Measurements from ENCODE around the gene ANKRD13C.
"Not testable (repeated sequence)": the region's sequence is repeated elsewhere in the genome, so short reads cannot be mapped to it uniquely, and the experiment has no call there.

The ANKRD13C gene

DNA sequence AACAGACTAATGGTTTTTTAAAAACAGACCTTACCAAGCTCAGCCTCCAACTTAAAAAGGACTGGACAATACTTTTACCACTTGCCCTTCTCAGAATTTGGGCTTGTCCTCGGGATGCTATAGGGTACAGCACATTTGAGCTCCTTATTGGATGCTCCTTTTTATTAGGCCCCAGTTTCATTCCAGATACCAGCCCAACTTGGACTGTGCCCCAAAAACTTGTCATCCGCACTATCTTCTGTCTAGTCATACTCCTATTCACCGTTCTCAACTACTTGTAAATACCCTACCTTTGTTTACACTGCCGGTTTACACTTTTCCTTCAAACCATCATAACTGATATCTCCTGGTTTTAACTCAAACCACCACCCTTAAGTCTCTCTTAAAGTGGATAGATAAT, 17.9 kb upstream of the ANKRD13C start:
- H3K4me2 ChIP-seq (ENCODE audit: low read length) = no peak overlapping the region
- no peak overlapping the region for H2AFZ ChIP-seq
- H3K9ac ChIP-seq = no peak overlapping the region
- H3K4me1 ChIP-seq = no peaks in the 10 kb centered on the region
- no peak overlapping the region for H3K27ac ChIP-seq
- H3K79me2 ChIP-seq = no peaks in the 10 kb centered on the region
- H3K36me3 ChIP-seq (ENCODE audit: control insufficient read depth, insufficient read depth, low read length) = no peaks in the 10 kb centered on the region
- no peaks in the 10 kb centered on the region for H3K9me3 ChIP-seq (ENCODE audit: control insufficient read depth, low read length)
- TF ChIP-seq, protein P1, sequence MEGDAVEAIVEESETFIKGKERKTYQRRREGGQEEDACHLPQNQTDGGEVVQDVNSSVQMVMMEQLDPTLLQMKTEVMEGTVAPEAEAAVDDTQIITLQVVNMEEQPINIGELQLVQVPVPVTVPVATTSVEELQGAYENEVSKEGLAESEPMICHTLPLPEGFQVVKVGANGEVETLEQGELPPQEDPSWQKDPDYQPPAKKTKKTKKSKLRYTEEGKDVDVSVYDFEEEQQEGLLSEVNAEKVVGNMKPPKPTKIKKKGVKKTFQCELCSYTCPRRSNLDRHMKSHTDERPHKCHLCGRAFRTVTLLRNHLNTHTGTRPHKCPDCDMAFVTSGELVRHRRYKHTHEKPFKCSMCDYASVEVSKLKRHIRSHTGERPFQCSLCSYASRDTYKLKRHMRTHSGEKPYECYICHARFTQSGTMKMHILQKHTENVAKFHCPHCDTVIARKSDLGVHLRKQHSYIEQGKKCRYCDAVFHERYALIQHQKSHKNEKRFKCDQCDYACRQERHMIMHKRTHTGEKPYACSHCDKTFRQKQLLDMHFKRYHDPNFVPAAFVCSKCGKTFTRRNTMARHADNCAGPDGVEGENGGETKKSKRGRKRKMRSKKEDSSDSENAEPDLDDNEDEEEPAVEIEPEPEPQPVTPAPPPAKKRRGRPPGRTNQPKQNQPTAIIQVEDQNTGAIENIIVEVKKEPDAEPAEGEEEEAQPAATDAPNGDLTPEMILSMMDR (IDR thresholded peaks at IDR 0.05) = no peak
- no peaks in the 10 kb centered on the region for H3K27me3 ChIP-seq (ENCODE audit: control insufficient read depth, insufficient read depth, low read length)
- H3K4me3 ChIP-seq (ENCODE audit: low read depth, low read length) = no peak overlapping the region

DNA sequence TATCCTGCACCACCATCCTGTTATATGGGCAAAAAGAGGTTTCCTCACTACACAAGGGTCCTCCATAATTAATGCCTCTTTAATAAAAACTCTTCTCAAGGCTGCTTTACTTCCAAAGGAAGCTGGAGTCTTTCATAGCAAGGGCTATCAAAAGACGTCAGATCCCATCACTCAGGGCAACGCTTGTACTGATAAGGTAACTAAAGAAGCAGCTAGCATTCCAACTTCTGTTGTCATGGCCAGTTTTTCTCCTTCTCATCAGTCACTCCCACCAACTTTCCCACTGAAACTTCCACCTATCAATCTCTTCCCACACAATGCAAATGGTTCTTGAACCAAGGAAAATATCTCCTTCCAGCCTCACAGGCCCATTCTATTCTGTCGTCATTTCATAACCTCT, 17.1 kb upstream of the ANKRD13C start:
- not testable (repeated sequence) for H3K27ac ChIP-seq; H3K9me3 ChIP-seq (ENCODE audit: control insufficient read depth, low read length); H3K79me2 ChIP-seq; H3K27me3 ChIP-seq (ENCODE audit: control insufficient read depth, insufficient read depth, low read length); H3K36me3 ChIP-seq (ENCODE audit: control insufficient read depth, insufficient read depth, low read length); H3K4me3 ChIP-seq (ENCODE audit: low read depth, low read length); H2AFZ ChIP-seq; H3K9ac ChIP-seq; H3K4me1 ChIP-seq; H3K4me2 ChIP-seq (ENCODE audit: low read length)

DNA sequence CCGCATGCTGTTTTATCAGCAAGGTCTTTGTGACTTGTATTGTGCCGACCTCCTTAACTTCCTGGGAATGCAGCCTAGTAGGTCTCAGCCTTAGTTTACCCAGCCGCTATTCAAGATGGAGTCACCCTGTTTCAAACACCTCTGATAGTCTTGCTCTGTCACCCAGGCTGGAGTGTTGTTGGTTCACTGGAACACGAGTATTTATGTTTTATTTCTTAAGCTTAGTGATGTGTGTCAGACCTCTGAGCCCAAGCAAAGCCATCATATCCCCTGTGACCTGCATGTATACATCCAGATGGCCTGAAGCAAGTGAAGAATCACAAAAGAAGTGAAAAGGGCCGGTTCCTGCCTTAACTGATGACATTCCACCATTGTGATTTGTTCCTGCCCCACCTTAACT, 12.9 kb upstream of the ANKRD13C start:
- not testable (repeated sequence) for H3K9ac ChIP-seq; H3K4me3 ChIP-seq (ENCODE audit: low read depth, low read length); H3K79me2 ChIP-seq; H3K9me3 ChIP-seq (ENCODE audit: control insufficient read depth, low read length); H3K4me2 ChIP-seq (ENCODE audit: low read length); H3K27me3 ChIP-seq (ENCODE audit: control insufficient read depth, insufficient read depth, low read length); H3K4me1 ChIP-seq; H3K27ac ChIP-seq; H2AFZ ChIP-seq; H3K36me3 ChIP-seq (ENCODE audit: control insufficient read depth, insufficient read depth, low read length)

DNA sequence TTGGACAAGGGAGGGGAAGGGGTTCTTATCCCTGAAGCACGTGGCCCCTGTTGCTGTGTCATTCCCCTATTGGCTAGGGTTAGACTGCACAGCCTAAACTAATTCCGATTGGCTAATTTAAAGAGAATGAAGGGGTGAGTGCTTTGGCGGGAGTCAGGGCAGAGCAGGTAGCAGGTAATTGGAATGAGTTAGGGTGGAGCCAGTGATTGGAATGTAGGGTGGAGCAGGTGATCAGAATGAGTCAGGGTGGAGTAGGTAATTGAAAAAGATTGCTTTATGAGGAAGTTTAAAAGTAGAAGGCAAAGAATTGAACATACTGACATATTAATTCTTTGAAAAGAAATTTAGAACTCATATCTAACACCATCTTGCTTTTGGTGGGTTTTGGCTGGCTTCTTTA, 12.5 kb upstream of the ANKRD13C start:
- not testable (repeated sequence) for H3K79me2 ChIP-seq; H3K27me3 ChIP-seq (ENCODE audit: control insufficient read depth, insufficient read depth, low read length); H3K27ac ChIP-seq; H3K4me3 ChIP-seq (ENCODE audit: low read depth, low read length); H3K9me3 ChIP-seq (ENCODE audit: control insufficient read depth, low read length); H3K9ac ChIP-seq; H2AFZ ChIP-seq; H3K36me3 ChIP-seq (ENCODE audit: control insufficient read depth, insufficient read depth, low read length); H3K4me2 ChIP-seq (ENCODE audit: low read length); H3K4me1 ChIP-seq

DNA sequence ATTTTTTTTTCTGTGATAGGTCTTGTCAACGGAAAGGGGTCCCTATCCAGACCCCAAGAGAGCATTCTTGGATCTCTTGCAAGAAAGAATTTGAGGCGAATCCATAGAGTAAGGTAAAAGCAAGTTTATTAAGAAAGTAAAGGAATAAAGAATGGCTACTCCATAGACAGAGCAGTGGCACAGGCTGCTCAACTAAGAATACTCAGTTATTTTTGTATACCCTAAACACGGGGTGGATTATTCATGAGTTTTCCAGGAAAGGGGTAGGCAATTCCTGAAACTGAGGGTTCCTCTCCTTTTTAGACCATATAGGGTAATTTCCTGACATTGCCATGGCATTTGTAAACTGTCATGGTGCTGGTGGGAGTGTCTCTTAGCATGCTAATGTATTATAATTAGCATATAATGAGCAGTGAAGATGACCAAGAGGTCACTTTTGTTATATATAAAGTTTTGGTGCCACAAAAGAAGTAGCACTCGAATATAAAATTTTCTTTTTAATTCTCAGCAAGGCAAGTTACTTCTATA, 12.0 kb upstream of the ANKRD13C start:
- not testable (repeated sequence) for H2AFZ ChIP-seq; H3K36me3 ChIP-seq (ENCODE audit: control insufficient read depth, insufficient read depth, low read length); H3K27ac ChIP-seq; H3K4me3 ChIP-seq (ENCODE audit: low read depth, low read length); H3K4me1 ChIP-seq; H3K4me2 ChIP-seq (ENCODE audit: low read length); H3K79me2 ChIP-seq; H3K27me3 ChIP-seq (ENCODE audit: control insufficient read depth, insufficient read depth, low read length); H3K9ac ChIP-seq; H3K9me3 ChIP-seq (ENCODE audit: control insufficient read depth, low read length)

DNA sequence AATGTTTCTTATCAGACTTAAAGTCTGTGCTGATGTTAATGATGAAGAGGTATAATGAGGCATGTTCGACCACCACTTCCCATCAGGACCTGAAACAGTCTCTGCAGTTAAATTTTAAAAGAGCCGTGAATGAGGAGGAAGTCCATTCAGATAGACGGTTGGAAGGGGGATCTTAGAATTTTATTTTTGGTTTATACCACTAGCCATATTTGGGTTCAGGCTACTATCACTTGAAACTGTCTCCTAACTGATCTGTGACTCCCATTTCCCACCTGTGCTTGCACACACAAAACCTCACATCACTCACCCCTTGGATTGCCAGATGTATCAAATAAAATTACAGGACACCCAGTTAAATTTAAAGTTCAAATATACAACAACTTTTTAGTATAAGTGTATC, 9.9 kb upstream of the ANKRD13C start:
- Histone ChIP-seq H3K4me2 (ENCODE audit: low read length) (no peak overlapping the region), H3K9me3 (ENCODE audit: control insufficient read depth, low read length) (no peaks in the 10 kb centered on the region), H3K9ac (no peak overlapping the region), H3K4me1 (no peaks in the 10 kb centered on the region), H3K36me3 (ENCODE audit: control insufficient read depth, insufficient read depth, low read length) (no peaks in the 10 kb centered on the region), H3K79me2 (no peaks in the 10 kb centered on the region), H3K27me3 (ENCODE audit: control insufficient read depth, insufficient read depth, low read length) (no peaks in the 10 kb centered on the region), H3K4me3 (ENCODE audit: low read depth, low read length) (no peak overlapping the region), H2AFZ (no peak overlapping the region), H3K27ac (no peak overlapping the region)
- TF ChIP-seq, protein P1 (IDR thresholded peaks at IDR 0.05) = no peak
